ENCODE measurements around the gene BGLAP. TPM values are rescaled to one million over a fixed set of nuclear protein-coding genes. Genes with fewer than 3 reads are reported as not detected.

The BGLAP gene
- total RNA-seq, 1 donor from 2014 or later: 0.66 TPM

GRCh38 chr1:156244712-156245111 lies 2.7 kb downstream of the BGLAP start:
- H3K4me1 ChIP-seq (ENCODE audit: insufficient read depth, low read length): peaks cover 26% of the 10 kb centered on the region
- Mint-ChIP-seq H3K4me1 (ENCODE audit: low read depth, unreplicated experiment) (peaks cover 3% of the 10 kb centered on the region), H3K27me3 (ENCODE audit: low read depth, unreplicated experiment) (peaks cover 5% of the 10 kb centered on the region), H3K9me3 (ENCODE audit: unreplicated experiment) (no peaks in the 10 kb centered on the region), H3K4me3 (ENCODE audit: unreplicated experiment) (no peak overlapping the region), H3K27ac (ENCODE audit: unreplicated experiment) (no peak overlapping the region), H3K36me3 (ENCODE audit: low read depth, unreplicated experiment) (peaks cover 3% of the 10 kb centered on the region)
- TF ChIP-seq EZH2 (IDR thresholded peaks at IDR 0.05; ENCODE audit: insufficient read depth, low read length) (no peak), CTCF (IDR thresholded peaks at IDR 0.05; ENCODE audit: insufficient read depth, low read depth, low read length) (no peak)
- H3K36me3 ChIP-seq (ENCODE audit: insufficient read depth, low read length): peaks cover 4% of the 10 kb centered on the region
- H3K79me2 ChIP-seq (ENCODE audit: insufficient read depth, low read length): no peaks in the 10 kb centered on the region
- no peak overlapping the region for H3K9ac ChIP-seq (ENCODE audit: low read length)
- H3K27me3 ChIP-seq (ENCODE audit: insufficient read depth, low read length): peaks cover 2% of the 10 kb centered on the region
- H3K4me3 ChIP-seq (ENCODE audit: insufficient read depth, low read depth, low read length): no peak overlapping the region
- H4K20me1 ChIP-seq (ENCODE audit: insufficient read depth, low read length): peaks cover 10% of the 10 kb centered on the region
- H3K9me3 ChIP-seq (ENCODE audit: insufficient read depth, low read depth, low read length): no peaks in the 10 kb centered on the region
- no peak for DNase-seq (ENCODE audit: low read depth)
- no peak overlapping the region for H3K27ac ChIP-seq (ENCODE audit: low read depth, low read length)
- no peak overlapping the region for H2AFZ ChIP-seq (ENCODE audit: low read depth, low read length)
- FAIRE-seq: no peak
- H3K4me2 ChIP-seq (ENCODE audit: low read length): no peak overlapping the region

- no peak for FAIRE-seq
Observed at GRCh38 chr1:156245451-156246232, 3.7 kb downstream of the BGLAP start.

More at GRCh38 chr1:156245451-156246232, 3.7 kb downstream of the BGLAP start:
- peaks cover 4% of the 10 kb centered on the region for H3K36me3 ChIP-seq (ENCODE audit: insufficient read depth, low read length)
- DNase-seq (ENCODE audit: low read depth): no peak
- peaks cover 2% of the 10 kb centered on the region for H3K27me3 ChIP-seq (ENCODE audit: insufficient read depth, low read length)
- H2AFZ ChIP-seq (ENCODE audit: low read depth, low read length): peak overlapping the region; percentile 26
- Mint-ChIP-seq H3K4me1 (ENCODE audit: low read depth, unreplicated experiment) (peaks cover 3% of the 10 kb centered on the region), H3K9me3 (ENCODE audit: unreplicated experiment) (no peaks in the 10 kb centered on the region), H3K27ac (ENCODE audit: unreplicated experiment) (no peak overlapping the region), H3K36me3 (ENCODE audit: low read depth, unreplicated experiment) (peaks cover 2% of the 10 kb centered on the region), H3K27me3 (ENCODE audit: low read depth, unreplicated experiment) (peaks cover 5% of the 10 kb centered on the region), H3K4me3 (ENCODE audit: unreplicated experiment) (no peak overlapping the region)
- H3K9me3 ChIP-seq (ENCODE audit: insufficient read depth, low read depth, low read length): no peaks in the 10 kb centered on the region
- peak overlapping the region; percentile 80 for H3K4me2 ChIP-seq (ENCODE audit: low read length)
- H3K4me1 ChIP-seq (ENCODE audit: insufficient read depth, low read length): peaks cover 26% of the 10 kb centered on the region
- TF ChIP-seq CTCF (IDR thresholded peaks at IDR 0.05; ENCODE audit: insufficient read depth, low read depth, low read length) (no peak), EZH2 (IDR thresholded peaks at IDR 0.05; ENCODE audit: insufficient read depth, low read length) (peak; percentile 42)
- peak overlapping the region; percentile 27 for H3K9ac ChIP-seq (ENCODE audit: low read length)
- peaks cover 10% of the 10 kb centered on the region for H4K20me1 ChIP-seq (ENCODE audit: insufficient read depth, low read length)
- H3K79me2 ChIP-seq (ENCODE audit: insufficient read depth, low read length): no peaks in the 10 kb centered on the region
- H3K27ac ChIP-seq (ENCODE audit: low read depth, low read length): no peak overlapping the region
- peak overlapping the region; percentile 14 for H3K4me3 ChIP-seq (ENCODE audit: insufficient read depth, low read depth, low read length)
